Superior temporal gyrus (tissue), 1 donor: ENCODE data around the gene EXD1.
"Not testable (repeated sequence)": the region's sequence is repeated elsewhere in the genome, so short reads cannot be mapped to it uniquely, and the experiment has no call there.

Experiments used
- DNase-seq: peaks from one replicate; pipeline ENCODE4 v3.0.0-alpha.2; 2016; ENCODE audit errors: extremely low spot score

Gene EXD1

GRCh38 chr15:41230650-41231421 lies at the start of gene EXD1, which contains the start of gene CHP1:
TSS of gene EXD1 (minus strand) at chr15:41230757. CDS start at chr15:41226575, 4,182 bp downstream.
TSS of gene CHP1 (plus strand) at chr15:41231268. CDS start at chr15:41231383, 115 bp downstream.
- peak; percentile 97 for DNase-seq

GRCh38 chr15:41279535-41280283 lies 49.2 kb upstream of the EXD1 start:
- DNase-seq, result no peak

DNA sequence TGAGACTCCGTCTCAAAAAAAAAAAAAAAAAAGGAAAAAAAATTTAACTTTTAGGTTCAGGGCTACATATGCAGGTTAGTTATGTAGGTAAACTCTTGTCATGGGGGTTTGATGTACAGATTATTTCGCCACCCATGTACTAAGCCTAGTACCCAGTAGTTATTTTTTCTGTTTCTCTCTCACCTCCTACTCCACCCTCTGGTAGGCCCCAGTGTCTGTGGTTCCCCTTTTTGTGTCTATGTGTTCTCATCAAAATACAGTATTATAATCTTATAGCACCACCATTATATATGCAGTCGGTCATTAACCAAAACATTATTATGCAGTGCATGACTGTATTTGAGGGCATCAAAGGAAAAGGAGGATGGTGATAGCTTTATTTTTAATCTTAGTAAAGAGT lies 47.8 kb upstream of the EXD1 start:
- no peak for DNase-seq

DNA sequence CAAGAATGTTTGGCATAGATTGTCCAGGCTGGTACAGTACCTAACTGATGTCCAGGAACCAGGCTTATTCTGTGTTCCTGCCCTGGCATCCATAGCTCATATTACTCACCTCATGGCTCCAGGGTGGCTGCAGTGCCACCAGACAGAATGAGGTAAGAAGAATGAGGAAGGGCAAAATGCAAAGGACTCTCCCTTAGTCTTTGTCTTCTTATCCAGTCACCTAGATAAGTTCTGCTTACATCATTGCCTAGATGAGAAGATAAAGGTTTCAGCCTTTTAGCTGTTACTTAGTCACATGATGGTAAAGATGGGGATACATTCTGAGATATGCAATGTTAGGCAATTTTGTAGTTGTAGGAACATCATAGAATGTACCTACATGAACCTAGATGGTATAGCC lies 46.3 kb upstream of the EXD1 start:
- no peak for DNase-seq

GRCh38 chr15:41269887-41270286 lies 39.3 kb upstream of the EXD1 start:
- no peak for DNase-seq

GRCh38 chr15:41263891-41264351 lies 33.4 kb upstream of the EXD1 start:
- DNase-seq, result no peak

- no peak for DNase-seq
These were observed 32.0 kb upstream of the EXD1 start for GRCh38 chr15:41262571-41262970.

- not testable (repeated sequence) for DNase-seq
These were observed 30.4 kb upstream of the EXD1 start for GRCh38 chr15:41260924-41261323.

GRCh38 chr15:41259546-41260189 lies 29.1 kb upstream of the EXD1 start:
- no peak for DNase-seq

DNA sequence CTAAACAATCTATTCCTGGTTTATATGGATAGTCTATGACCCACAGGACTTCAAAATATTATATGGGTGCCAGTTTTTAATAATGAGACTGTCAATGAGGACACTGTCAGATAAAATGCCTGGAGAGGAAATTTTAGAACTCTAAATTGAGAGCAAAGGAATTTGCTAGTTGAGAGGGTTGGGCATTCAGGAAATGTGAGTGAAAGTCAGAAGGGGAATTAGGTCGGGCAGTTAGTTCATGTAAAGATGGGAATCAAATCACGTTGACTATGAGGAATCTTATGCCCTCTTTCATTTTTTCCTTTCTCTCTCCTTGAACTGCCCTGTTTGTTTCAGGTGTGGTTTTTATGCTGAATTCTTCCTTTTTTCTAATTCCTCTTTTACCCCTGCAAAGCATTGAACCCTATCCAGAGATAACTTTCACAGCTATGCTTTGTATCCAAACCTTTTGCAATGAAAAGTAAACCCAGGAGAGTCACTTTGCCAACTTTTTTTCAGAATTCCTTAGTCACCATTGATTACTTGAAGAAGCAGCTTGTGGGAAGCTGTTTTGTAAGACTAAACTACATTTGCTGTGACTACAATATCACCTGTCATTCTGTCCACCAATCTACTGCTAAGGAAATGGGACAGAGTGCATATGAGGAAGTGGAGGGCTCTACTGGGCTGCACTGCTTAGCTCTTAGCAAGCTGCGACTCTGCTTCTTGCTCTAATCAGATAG lies 28.4 kb upstream of the EXD1 start:
- no peak for DNase-seq

GRCh38 chr15:41256577-41257038 lies 26.1 kb upstream of the EXD1 start:
- DNase-seq, result no peak

GRCh38 chr15:41256103-41256502 lies 25.5 kb upstream of the EXD1 start:
- no peak for DNase-seq

GRCh38 chr15:41254560-41254959 lies 24.0 kb upstream of the EXD1 start:
- no peak for DNase-seq

DNA sequence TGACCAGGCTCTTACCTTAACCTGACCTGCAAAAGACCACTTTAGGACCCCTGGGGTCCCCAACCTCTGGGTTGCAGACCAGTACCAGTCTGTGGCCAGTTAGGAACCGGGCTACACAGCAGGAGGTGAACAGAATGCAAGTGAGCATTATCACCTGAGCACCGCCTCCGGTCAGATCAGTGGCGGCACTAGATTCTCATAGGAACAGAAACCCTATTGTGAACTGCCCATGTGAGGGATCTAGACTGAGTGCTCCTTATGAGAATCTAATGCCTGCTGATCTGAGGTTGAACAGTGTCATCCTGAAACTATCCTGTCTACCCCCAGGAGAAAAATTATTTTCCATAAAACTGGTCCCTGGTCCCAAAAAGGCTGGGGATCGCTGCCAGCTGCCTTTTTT lies 20.9 kb upstream of the EXD1 start:
- DNase-seq, result no peak

GRCh38 chr15:41250745-41251144 lies 20.2 kb upstream of the EXD1 start:
- not testable (repeated sequence) for DNase-seq

DNA sequence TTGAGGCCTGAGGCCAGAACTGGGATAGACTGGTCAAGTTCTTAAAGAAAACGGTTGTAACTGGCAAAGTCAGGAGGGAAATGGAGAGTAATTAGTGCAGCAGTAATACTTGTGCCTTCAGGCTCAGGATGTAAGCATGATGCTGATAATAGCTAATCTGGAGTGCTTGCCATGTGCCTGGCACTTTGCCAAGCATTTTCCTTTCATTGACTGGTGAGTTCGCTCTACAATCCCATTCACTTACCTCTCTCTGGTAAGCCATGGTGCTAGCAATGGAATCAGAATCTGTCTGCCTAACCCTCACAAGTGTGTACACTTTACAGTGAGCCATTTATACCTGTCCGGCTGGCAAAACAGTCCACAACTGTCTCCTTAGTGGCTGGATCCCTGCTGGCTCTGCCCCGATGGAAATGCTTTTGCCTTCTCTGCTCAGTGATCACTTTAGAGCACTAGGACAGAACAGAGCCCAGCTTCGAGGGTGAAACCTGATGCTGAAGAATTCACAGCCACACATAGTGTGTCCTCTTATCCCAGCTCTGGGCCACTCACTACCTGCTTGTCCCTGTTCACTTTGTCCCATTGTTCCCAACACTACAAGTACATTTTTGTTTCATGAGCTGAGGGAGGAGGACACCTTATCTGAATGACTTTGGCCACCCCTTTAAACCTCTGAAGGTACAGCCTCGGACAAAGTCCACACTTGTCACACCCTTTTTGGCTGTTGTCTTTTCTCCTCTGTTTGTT lies 10.8 kb upstream of the EXD1 start:
- no peak for DNase-seq

GRCh38 chr15:41238100-41238499 lies 7.5 kb upstream of the EXD1 start:
- DNase-seq, result no peak

- DNase-seq, result no peak
These were observed 5.4 kb upstream of the EXD1 start for GRCh38 chr15:41235929-41236328.

DNA sequence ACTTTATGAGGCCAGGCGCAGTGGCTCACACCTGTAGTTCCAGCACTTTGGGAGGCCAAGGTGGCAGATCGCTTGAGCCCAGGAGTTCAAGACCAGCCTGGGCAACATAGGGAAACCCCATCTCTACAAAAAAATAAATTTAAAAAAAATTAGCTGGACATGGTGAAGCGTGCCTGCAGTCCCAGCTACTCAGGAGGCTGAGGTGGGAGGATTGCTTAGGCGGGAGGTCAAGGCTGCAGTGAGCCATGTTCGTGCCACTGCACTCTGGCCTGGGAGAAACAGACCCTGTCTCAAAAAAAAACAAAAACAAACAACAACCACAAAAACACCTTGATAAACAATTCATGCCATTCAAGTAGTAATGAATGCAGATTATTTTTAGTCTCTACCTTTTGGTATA lies 4.7 kb upstream of the EXD1 start:
- DNase-seq, result not testable (repeated sequence)

DNA sequence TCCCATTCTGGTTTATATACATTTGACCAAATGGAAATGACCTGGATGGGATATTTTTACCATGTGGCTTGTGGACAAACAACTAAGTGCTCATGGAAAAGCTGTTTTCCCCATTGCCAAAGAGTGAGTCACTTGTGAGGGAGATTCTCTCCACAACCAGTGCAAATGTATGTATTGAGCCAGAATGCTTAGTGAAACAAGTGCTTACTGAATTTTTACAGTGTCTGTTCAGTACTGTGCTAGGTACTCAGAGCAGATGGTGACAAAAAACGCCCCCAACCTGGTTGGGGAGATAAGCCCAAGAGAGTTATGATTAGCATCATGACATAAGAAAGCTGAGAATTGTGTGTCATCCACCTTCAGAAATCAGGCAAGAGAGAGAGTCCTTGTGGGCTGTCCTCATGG lies 2.8 kb upstream of the EXD1 start:
- DNase-seq, result peak; percentile 60
